ENCODE results near the gene EFCAB8. TPM values are rescaled to one million over a fixed set of nuclear protein-coding genes. Genes with fewer than 3 reads are reported as not detected.

EFCAB8 gene
- total RNA-seq, 2 experiments from 2014 or later, result not detected

DNA sequence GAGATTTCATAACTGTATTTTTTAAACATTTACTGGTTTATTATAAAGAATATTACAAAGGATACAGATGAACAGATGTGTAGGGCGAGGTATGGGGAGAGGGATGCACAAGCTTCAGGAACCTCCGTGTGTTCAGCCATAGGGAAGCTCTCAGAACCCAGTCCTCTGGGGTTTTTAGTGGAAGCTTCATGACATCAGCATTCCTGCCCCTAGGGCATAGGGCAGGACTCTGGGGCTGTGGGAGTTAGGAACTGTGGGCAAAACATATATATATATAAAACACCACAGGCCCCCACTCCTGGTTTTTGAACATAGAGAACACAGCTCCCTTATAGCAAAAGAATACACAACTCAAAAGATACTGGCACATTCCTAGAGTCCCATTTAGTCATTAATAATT is 21.9 kb downstream of the EFCAB8 start:
- Histone ChIP-seq H3K79me2 (ENCODE audit: insufficient read depth, low read depth, low read length) (no peaks in the 10 kb centered on the region), H3K9me3 (ENCODE audit: low read length) (no peaks in the 10 kb centered on the region), H3K36me3 (ENCODE audit: insufficient read depth, low read length) (no peaks in the 10 kb centered on the region), H3K4me3 (ENCODE audit: low read depth, low read length, poor library complexity, severe bottlenecking) (no peak overlapping the region), H3K27ac (ENCODE audit: low read depth, low read length, poor library complexity, severe bottlenecking) (no peak overlapping the region), H3K9me2 (ENCODE audit: insufficient read depth, low read length) (no peaks in the 10 kb centered on the region), H3K4me2 (ENCODE audit: low read length) (no peak overlapping the region), H4K20me1 (ENCODE audit: insufficient read depth, low read length) (no peaks in the 10 kb centered on the region), H3K4me1 (ENCODE audit: insufficient read depth, low read length, poor library complexity, severe bottlenecking) (no peaks in the 10 kb centered on the region), H2AFZ (ENCODE audit: low read length) (no peak overlapping the region)
- BruUV-seq (replicated peaks), result no TSS peak
- intact Hi-C loops (cut with micrococcal nuclease; ENCODE audit: unreplicated experiment), result no loop called here
- POLR2A ChIA-PET, result no interaction called here
- TF ChIP-seq, protein P1, sequence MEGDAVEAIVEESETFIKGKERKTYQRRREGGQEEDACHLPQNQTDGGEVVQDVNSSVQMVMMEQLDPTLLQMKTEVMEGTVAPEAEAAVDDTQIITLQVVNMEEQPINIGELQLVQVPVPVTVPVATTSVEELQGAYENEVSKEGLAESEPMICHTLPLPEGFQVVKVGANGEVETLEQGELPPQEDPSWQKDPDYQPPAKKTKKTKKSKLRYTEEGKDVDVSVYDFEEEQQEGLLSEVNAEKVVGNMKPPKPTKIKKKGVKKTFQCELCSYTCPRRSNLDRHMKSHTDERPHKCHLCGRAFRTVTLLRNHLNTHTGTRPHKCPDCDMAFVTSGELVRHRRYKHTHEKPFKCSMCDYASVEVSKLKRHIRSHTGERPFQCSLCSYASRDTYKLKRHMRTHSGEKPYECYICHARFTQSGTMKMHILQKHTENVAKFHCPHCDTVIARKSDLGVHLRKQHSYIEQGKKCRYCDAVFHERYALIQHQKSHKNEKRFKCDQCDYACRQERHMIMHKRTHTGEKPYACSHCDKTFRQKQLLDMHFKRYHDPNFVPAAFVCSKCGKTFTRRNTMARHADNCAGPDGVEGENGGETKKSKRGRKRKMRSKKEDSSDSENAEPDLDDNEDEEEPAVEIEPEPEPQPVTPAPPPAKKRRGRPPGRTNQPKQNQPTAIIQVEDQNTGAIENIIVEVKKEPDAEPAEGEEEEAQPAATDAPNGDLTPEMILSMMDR (conservative IDR thresholded peaks at IDR 0.05; ENCODE audit: low read length), result no peak
- no peak for TF ChIP-seq EZH2phosphoT487 (IDR thresholded peaks at IDR 0.05; ENCODE audit: borderline replicate concordance, low read depth, low read length)
- CTCF ChIA-PET (ENCODE audit: unreplicated experiment), result no interaction called here
- DNase-seq (ENCODE audit: low spot score), result no peak

GRCh38 chr20:32883081-32883480 is 24.4 kb downstream of the EFCAB8 start:
- no peaks in the 10 kb centered on the region for H4K20me1 ChIP-seq (ENCODE audit: insufficient read depth, low read length)
- H3K79me2 ChIP-seq (ENCODE audit: insufficient read depth, low read depth, low read length), result no peaks in the 10 kb centered on the region
- H3K9me3 ChIP-seq (ENCODE audit: low read length), result no peaks in the 10 kb centered on the region
- TF ChIP-seq EZH2phosphoT487 (IDR thresholded peaks at IDR 0.05; ENCODE audit: borderline replicate concordance, low read depth, low read length), result no peak
- TF ChIP-seq, protein P1 (conservative IDR thresholded peaks at IDR 0.05; ENCODE audit: low read length), result no peak
- no TSS peak for BruUV-seq (replicated peaks)
- no peak overlapping the region for H3K4me2 ChIP-seq (ENCODE audit: low read length)
- ChIA-PET CTCF (ENCODE audit: unreplicated experiment) (no interaction called here), POLR2A (interaction anchor here (0.7 kb wide), 1 partner anchor 20 kb away, joined by 3 read pairs; no protein-coding TSS in a partner anchor)
- DNase-seq (ENCODE audit: low spot score), result no peak
- H2AFZ ChIP-seq (ENCODE audit: low read length), result no peak overlapping the region
- H3K9me2 ChIP-seq (ENCODE audit: insufficient read depth, low read length), result no peaks in the 10 kb centered on the region
- H3K36me3 ChIP-seq (ENCODE audit: insufficient read depth, low read length), result no peaks in the 10 kb centered on the region
- H3K27ac ChIP-seq (ENCODE audit: low read depth, low read length, poor library complexity, severe bottlenecking), result no peak overlapping the region
- intact Hi-C loops (cut with micrococcal nuclease; ENCODE audit: unreplicated experiment), result no loop called here
- no peak overlapping the region for H3K4me3 ChIP-seq (ENCODE audit: low read depth, low read length, poor library complexity, severe bottlenecking)
- no peaks in the 10 kb centered on the region for H3K4me1 ChIP-seq (ENCODE audit: insufficient read depth, low read length, poor library complexity, severe bottlenecking)

- BruUV-seq (replicated peaks), result no TSS peak
- TF ChIP-seq, protein P1 (conservative IDR thresholded peaks at IDR 0.05; ENCODE audit: low read length), result no peak
- no peak for TF ChIP-seq EZH2phosphoT487 (IDR thresholded peaks at IDR 0.05; ENCODE audit: borderline replicate concordance, low read depth, low read length)
- no peaks in the 10 kb centered on the region for H3K36me3 ChIP-seq (ENCODE audit: insufficient read depth, low read length)
- H2AFZ ChIP-seq (ENCODE audit: low read length), result no peak overlapping the region
- CTCF ChIA-PET (ENCODE audit: unreplicated experiment), result no interaction called here
- no peaks in the 10 kb centered on the region for H3K9me2 ChIP-seq (ENCODE audit: insufficient read depth, low read length)
- H3K9me3 ChIP-seq (ENCODE audit: low read length), result no peaks in the 10 kb centered on the region
- no peak overlapping the region for H3K4me3 ChIP-seq (ENCODE audit: low read depth, low read length, poor library complexity, severe bottlenecking)
- H3K4me1 ChIP-seq (ENCODE audit: insufficient read depth, low read length, poor library complexity, severe bottlenecking), result no peaks in the 10 kb centered on the region
- no peaks in the 10 kb centered on the region for H3K79me2 ChIP-seq (ENCODE audit: insufficient read depth, low read depth, low read length)
- DNase-seq (ENCODE audit: low spot score), result no peak
- intact Hi-C loops (cut with micrococcal nuclease; ENCODE audit: unreplicated experiment), result no loop called here
- POLR2A ChIA-PET, result no interaction called here
- no peak overlapping the region for H3K4me2 ChIP-seq (ENCODE audit: low read length)
- no peaks in the 10 kb centered on the region for H4K20me1 ChIP-seq (ENCODE audit: insufficient read depth, low read length)
- no peak overlapping the region for H3K27ac ChIP-seq (ENCODE audit: low read depth, low read length, poor library complexity, severe bottlenecking)
Observed at GRCh38 chr20:32885185-32885584, 26.5 kb downstream of the EFCAB8 start.

All from OCI-LY7 (cell line).